GM21381 (cell line): ENCODE measurements around the gene TRAF3.
"Not testable (repeated sequence)": the region's sequence is repeated elsewhere in the genome, so short reads cannot be mapped to it uniquely, and the experiment has no call there.

ENCODE experiments used
- ATAC-seq: cut with Tn5 transposase; IDR thresholded peaks from one replicate; pipeline ENCODE4 v1.9.1; 2021; ENCODE audit warnings: mild to moderate bottlenecking, moderate library complexity; ENCODE audit not compliant: unreplicated experiment

The TRAF3 gene

GRCh38 chr14:102804858-102805257 lies 27.6 kb downstream of the TRAF3 start:
- ATAC-seq = no peak

GRCh38 chr14:102805371-102805891 lies 28.2 kb downstream of the TRAF3 start:
- peak; percentile 48 for ATAC-seq

GRCh38 chr14:102805941-102806340 lies 28.7 kb downstream of the TRAF3 start:
- ATAC-seq = no peak

GRCh38 chr14:102806447-102806846 lies 29.2 kb downstream of the TRAF3 start:
- ATAC-seq = no peak

GRCh38 chr14:102807013-102807406 lies 29.8 kb downstream of the TRAF3 start:
- no peak for ATAC-seq

GRCh38 chr14:102809870-102810269 lies 32.6 kb downstream of the TRAF3 start:
- ATAC-seq = no peak

GRCh38 chr14:102810523-102810922 lies 33.3 kb downstream of the TRAF3 start:
- ATAC-seq = no peak

- no peak for ATAC-seq
Measured at GRCh38 chr14:102811254-102811963, 34.2 kb downstream of the TRAF3 start.

- ATAC-seq = no peak
Measured at GRCh38 chr14:102811971-102812370, 34.7 kb downstream of the TRAF3 start.

GRCh38 chr14:102813691-102814090 lies 36.4 kb downstream of the TRAF3 start:
- no peak for ATAC-seq

GRCh38 chr14:102817318-102817717 lies 40.1 kb downstream of the TRAF3 start:
- ATAC-seq = no peak

GRCh38 chr14:102817942-102818940 lies 41.0 kb downstream of the TRAF3 start:
- ATAC-seq = peak; percentile 31

GRCh38 chr14:102819176-102819628 lies 42.0 kb downstream of the TRAF3 start:
- ATAC-seq = peak; percentile 66

GRCh38 chr14:102819747-102820330 lies 42.6 kb downstream of the TRAF3 start:
- peak; percentile 25 for ATAC-seq

- no peak for ATAC-seq
Measured at GRCh38 chr14:102821252-102821651, 44.0 kb downstream of the TRAF3 start.

GRCh38 chr14:102822311-102822863 lies 45.1 kb downstream of the TRAF3 start:
- no peak for ATAC-seq

GRCh38 chr14:102822887-102823286 lies 45.6 kb downstream of the TRAF3 start:
- not testable (repeated sequence) for ATAC-seq

GRCh38 chr14:102823546-102823945 lies 46.3 kb downstream of the TRAF3 start:
- no peak for ATAC-seq

- no peak for ATAC-seq
Measured at GRCh38 chr14:102824832-102825231, 47.6 kb downstream of the TRAF3 start.

- no peak for ATAC-seq
Measured at GRCh38 chr14:102825307-102826095, 48.3 kb downstream of the TRAF3 start.
